ENCODE data around the gene CCNL2. TPM values are rescaled to one million over a fixed set of nuclear protein-coding genes. Genes with fewer than 3 reads are reported as not detected.

Gene CCNL2
- total RNA-seq, 1 experiment from 2014 or later = 173 TPM

GRCh38 chr1:1352786-1353388, 46.2 kb downstream of the CCNL2 start:
- no peak overlapping the region for H2BK20ac ChIP-seq (ENCODE audit: low read depth, low read length, poor library complexity, severe bottlenecking)

More at GRCh38 chr1:1352786-1353388, 46.2 kb downstream of the CCNL2 start:
- Mint-ChIP-seq H3K4me1 (peaks cover 20 to 34% of the 10 kb centered on the region in 2 experiments), H3K4me3 (peak overlapping the region; percentile 42 to 70; a peak in 4 of 5 replicates), H3K27ac (no peak overlapping the region), H3K27me3 (ENCODE audit: low read depth) (peaks cover 31% of the 10 kb centered on the region), H3K36me3 (ENCODE audit: insufficient read depth in 1 of 3, low read depth in 3 of 3) (peaks cover 0 to 8% (median 2%) of the 10 kb centered on the region in 3 experiments; a peak in 1 of 7 replicates), H3K9me3 (no peaks in the 10 kb centered on the region)
- Histone ChIP-seq H3K18ac (ENCODE audit: insufficient read length, low read depth, low read length) (no peak overlapping the region), H2BK15ac (ENCODE audit: low read depth, low read length) (no peak overlapping the region), H3K56ac (ENCODE audit: insufficient read length, low read depth, low read length) (no peak overlapping the region), H3K79me1 (ENCODE audit: insufficient read depth, low read depth, low read length, poor library complexity, severe bottlenecking) (peaks cover 3% of the 10 kb centered on the region), H4K5ac (ENCODE audit: insufficient read length, low read depth, low read length) (no peak overlapping the region), H3K9ac (ENCODE audit: extremely low read depth, insufficient read length, low read length) (no peak overlapping the region), H2AK5ac (ENCODE audit: insufficient read length, low read length) (no peak overlapping the region), H2BK120ac (ENCODE audit: low read depth, low read length, poor library complexity, severe bottlenecking) (no peak overlapping the region), H3K4me2 (ENCODE audit: insufficient read depth, insufficient read length, low read length) (no peak overlapping the region), H3K79me2 (ENCODE audit: insufficient read depth, low read length) (peaks cover 3% of the 10 kb centered on the region; the same call in 1 of the 2 replicates), H3K23me2 (ENCODE audit: insufficient read length, low read depth, low read length, poor library complexity, severe bottlenecking) (peaks cover 15% of the 10 kb centered on the region), H4K8ac (replicated peaks; ENCODE audit: insufficient read length, low read depth, low read length) (no peak overlapping the region), H4K91ac (ENCODE audit: insufficient read length, low read depth, low read length) (no peak overlapping the region), H2BK12ac (ENCODE audit: insufficient read length, low read depth, low read length) (no peak overlapping the region), H3K27ac (ENCODE audit: insufficient read length, low read depth, low read length) (no peak overlapping the region), H3K23ac (ENCODE audit: insufficient read length, low read depth, low read length) (no peak overlapping the region), H3K4me1 (ENCODE audit: insufficient read depth, low read length) (no peaks in the 10 kb centered on the region), H3T11ph (ENCODE audit: low read length) (no peak overlapping the region), H4K20me1 (ENCODE audit: control insufficient read depth, insufficient read depth, insufficient read length) (peaks cover 3% of the 10 kb centered on the region), H2BK5ac (ENCODE audit: insufficient read length, low read length) (no peak overlapping the region), H3K4ac (ENCODE audit: low read depth, low read length) (no peak overlapping the region), H2AFZ (ENCODE audit: low read length) (no peak overlapping the region), H3K9me3 (ENCODE audit: control insufficient read depth, low read depth, low read length) (no peaks in the 10 kb centered on the region), H3K14ac (ENCODE audit: insufficient read depth, low read length) (no peak overlapping the region), H3K27me3 (ENCODE audit: insufficient read depth, low read length) (peaks cover 4% of the 10 kb centered on the region; the same call in 1 of the 2 replicates)
- WGBS (ENCODE audit: extremely low coverage, insufficient read length, low lambda C conversion rate) = no CpG with 5 or more reads among the region's 5 CpGs
- DNase-seq = no peak
- TF ChIP-seq CTCF (conservative IDR thresholded peaks at IDR 0.05) = no peak
